Mesothelial cell of epicardium (in vitro differentiated cells): ENCODE measurements around the gene KIAA1671. TPM values are rescaled to one million over a fixed set of nuclear protein-coding genes. Genes with fewer than 3 reads are reported as not detected.

Experiments
- DNase-seq, 2 experiments: peaks; one replicate each; pipeline ENCODE4 v3.0.0; 2021; ENCODE audit warnings: low spot score in 2 of 2; ENCODE audit not compliant: unreplicated experiment in 2 of 2
- H3K27ac Mint-ChIP-seq: 2 replicates; pipeline ENCODE4 v1.8.0; 2021; ENCODE audit warnings: mixed read lengths
- H3K27me3 Mint-ChIP-seq: 2 replicates; pipeline ENCODE4 v1.8.0; 2021; ENCODE audit warnings: low read depth, mixed read lengths
- H3K36me3 Mint-ChIP-seq: 2 replicates; pipeline ENCODE4 v1.8.0; 2021; ENCODE audit warnings: mixed read lengths
- H3K4me1 Mint-ChIP-seq: 2 replicates; pipeline ENCODE4 v1.8.0; 2021; ENCODE audit warnings: mixed read lengths
- H3K4me3 Mint-ChIP-seq: 2 replicates; pipeline ENCODE4 v1.8.0; 2021; ENCODE audit warnings: mild to moderate bottlenecking, moderate library complexity, mixed read lengths
- H3K9me3 Mint-ChIP-seq: 2 replicates; pipeline ENCODE4 v1.8.0; 2021; ENCODE audit warnings: mixed read lengths
- CTCF ChIP-seq: fragments of 200-600 bp; sonication (generic); IDR thresholded peaks from one replicate; pipeline ENCODE4 v1.5.0; 2021; ENCODE audit warnings: antibody characterized with exemption; ENCODE audit not compliant: unreplicated experiment
- total RNA-seq: library from RNA; stranded (reverse); gene quantifications from 3 replicates; pipeline ENCODE4 v1.2.1, GENCODE V29; 2021

The KIAA1671 gene
- total RNA-seq, 1 donor from 2014 or later = 21.8 TPM

- Mint-ChIP-seq H3K9me3 (no peaks in the 10 kb centered on the region), H3K27me3 (no peaks in the 10 kb centered on the region), H3K36me3 (peaks cover 7% of the 10 kb centered on the region), H3K4me3 (no peak overlapping the region), H3K4me1 (peaks cover 8% of the 10 kb centered on the region), H3K27ac (no peak overlapping the region)
- no peak for TF ChIP-seq CTCF
- no peak for DNase-seq
Measured at GRCh38 chr22:25127318-25127717, 174.8 kb downstream of the KIAA1671 start.

GRCh38 chr22:25130462-25130861, 177.9 kb downstream of the KIAA1671 start:
- Mint-ChIP-seq H3K27ac (no peak overlapping the region), H3K9me3 (no peaks in the 10 kb centered on the region), H3K27me3 (no peaks in the 10 kb centered on the region), H3K36me3 (no peaks in the 10 kb centered on the region), H3K4me1 (peaks cover 8% of the 10 kb centered on the region), H3K4me3 (no peak overlapping the region)
- TF ChIP-seq CTCF = no peak
- no peak for DNase-seq

- Mint-ChIP-seq H3K9me3 (no peaks in the 10 kb centered on the region), H3K27me3 (no peaks in the 10 kb centered on the region), H3K4me3 (no peak overlapping the region), H3K27ac (no peak overlapping the region), H3K36me3 (no peaks in the 10 kb centered on the region), H3K4me1 (peaks cover 8% of the 10 kb centered on the region)
- no peak for TF ChIP-seq CTCF
- DNase-seq = no peak
Measured at GRCh38 chr22:25131198-25131887, 178.8 kb downstream of the KIAA1671 start.

GRCh38 chr22:25134028-25134427, 181.5 kb downstream of the KIAA1671 start:
- H3K9me3 Mint-ChIP-seq = peaks cover 6% of the 10 kb centered on the region
- H3K27ac Mint-ChIP-seq = no peak overlapping the region
- no peaks in the 10 kb centered on the region for H3K27me3 Mint-ChIP-seq
- peaks cover 3% of the 10 kb centered on the region for H3K36me3 Mint-ChIP-seq
- DNase-seq = no peak
- TF ChIP-seq CTCF = no peak
- H3K4me3 Mint-ChIP-seq = no peak overlapping the region
- no peaks in the 10 kb centered on the region for H3K4me1 Mint-ChIP-seq

- Mint-ChIP-seq H3K27me3 (no peaks in the 10 kb centered on the region), H3K9me3 (peaks cover 6% of the 10 kb centered on the region), H3K4me3 (no peak overlapping the region), H3K36me3 (peaks cover 3% of the 10 kb centered on the region), H3K4me1 (no peaks in the 10 kb centered on the region), H3K27ac (no peak overlapping the region)
- no peak for TF ChIP-seq CTCF
- DNase-seq = no peak
Measured at GRCh38 chr22:25134451-25134850, 181.9 kb downstream of the KIAA1671 start.
